Measurements from ENCODE around the gene NDUFA11.

NDUFA11 gene
- total RNA-seq = 21.3 to 27.4 reads per million in 2 donors

- peak; percentile 96 for DNase-seq
These were observed at the start of gene NDUFA11 for GRCh38 chr19:5903624-5904351. Gene NDUFA11 (minus strand): TSS chr19:5903790. CDS start chr19:5903708, 82 bp downstream.

GRCh38 chr19:5953030-5953589 is 49.5 kb upstream of the NDUFA11 start:
- no peak for DNase-seq

DNA sequence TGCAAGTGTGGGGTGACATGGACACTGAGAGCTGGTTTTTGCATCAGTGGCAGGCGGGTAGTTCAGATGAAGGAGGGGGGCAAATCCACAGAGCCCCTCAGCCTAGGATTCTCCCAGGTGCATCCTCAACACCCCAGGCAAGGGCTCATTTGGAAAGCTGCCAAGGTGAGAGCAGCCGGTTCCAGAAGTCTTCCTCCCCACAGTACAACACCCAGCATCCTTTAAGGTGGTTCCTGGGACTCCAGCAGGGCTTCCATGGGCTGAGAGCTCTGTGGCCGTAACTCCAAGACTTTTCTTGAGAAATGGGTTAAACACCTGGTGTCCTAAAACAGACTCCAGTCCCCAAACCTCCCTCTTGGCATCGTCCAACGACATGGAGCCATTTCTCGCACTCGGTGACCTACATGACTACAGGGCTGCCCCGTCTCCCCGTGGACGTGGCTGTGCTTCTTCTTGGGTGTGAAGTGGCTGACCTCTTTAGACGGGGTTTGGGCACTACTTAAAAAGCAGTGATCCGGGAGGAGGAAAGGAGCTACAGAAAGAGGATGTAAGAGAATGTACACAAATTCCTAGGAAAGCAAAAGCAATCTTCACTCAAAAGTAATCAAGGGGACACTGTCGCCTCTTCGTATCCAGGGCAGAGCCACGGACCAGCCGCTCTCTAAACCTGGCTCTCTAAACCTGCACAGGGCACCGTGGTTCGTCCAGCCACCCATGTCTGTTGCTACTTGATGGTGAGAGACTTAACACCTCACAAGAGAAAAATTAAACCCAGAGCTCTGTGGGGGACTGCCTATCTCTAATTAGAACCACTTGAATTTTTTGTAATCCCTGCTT is 48.8 kb upstream of the NDUFA11 start:
- no peak for DNase-seq

DNA sequence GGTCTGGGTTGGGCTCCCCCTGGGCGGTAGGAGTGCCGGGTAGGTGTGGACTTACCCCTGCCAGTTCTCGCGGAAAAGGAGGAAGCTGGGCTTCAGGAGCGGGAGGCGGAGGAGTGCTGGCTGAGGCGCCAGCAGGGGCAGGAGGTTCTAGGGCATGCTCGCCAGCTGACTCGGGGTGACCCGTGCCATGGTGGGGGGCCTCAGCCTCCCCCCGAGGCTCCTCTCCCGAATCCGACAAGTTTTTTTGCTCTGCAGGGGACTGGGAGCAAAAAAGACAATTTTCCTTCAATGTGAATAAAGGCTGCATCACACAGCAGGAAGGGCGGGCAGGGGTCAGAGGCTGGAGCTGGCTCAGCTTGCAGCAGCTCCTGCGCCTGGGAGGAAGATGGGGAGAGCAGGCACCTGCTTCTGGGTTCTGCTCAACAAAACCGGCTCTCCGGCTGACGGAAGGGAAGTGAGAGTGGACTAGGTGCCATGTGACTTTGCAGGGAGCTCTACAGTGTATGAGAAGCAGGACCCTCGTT is 47.8 kb upstream of the NDUFA11 start:
- DNase-seq = no peak

DNA sequence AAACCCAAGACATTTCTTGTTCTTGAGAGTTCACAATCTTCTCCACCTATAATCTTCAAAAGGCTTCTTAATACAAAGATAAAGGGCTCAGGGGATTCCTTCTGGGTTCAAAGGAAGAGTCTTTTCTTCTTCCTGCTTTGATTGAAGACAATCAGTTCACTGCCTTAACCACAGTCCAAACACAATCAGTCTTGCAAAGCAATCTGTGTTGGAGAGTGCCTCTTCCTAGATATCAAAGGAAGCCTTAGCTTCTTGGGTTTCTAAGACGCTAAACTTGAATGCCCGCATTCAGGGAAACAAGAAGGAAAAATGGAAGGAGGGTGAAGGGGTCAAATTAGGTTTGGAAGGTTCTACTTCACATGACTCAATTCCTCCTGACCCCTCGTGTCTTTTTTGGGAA is 47.2 kb upstream of the NDUFA11 start:
- no peak for DNase-seq

- no peak for DNase-seq
These were observed 46.3 kb upstream of the NDUFA11 start for GRCh38 chr19:5949792-5950305.

DNA sequence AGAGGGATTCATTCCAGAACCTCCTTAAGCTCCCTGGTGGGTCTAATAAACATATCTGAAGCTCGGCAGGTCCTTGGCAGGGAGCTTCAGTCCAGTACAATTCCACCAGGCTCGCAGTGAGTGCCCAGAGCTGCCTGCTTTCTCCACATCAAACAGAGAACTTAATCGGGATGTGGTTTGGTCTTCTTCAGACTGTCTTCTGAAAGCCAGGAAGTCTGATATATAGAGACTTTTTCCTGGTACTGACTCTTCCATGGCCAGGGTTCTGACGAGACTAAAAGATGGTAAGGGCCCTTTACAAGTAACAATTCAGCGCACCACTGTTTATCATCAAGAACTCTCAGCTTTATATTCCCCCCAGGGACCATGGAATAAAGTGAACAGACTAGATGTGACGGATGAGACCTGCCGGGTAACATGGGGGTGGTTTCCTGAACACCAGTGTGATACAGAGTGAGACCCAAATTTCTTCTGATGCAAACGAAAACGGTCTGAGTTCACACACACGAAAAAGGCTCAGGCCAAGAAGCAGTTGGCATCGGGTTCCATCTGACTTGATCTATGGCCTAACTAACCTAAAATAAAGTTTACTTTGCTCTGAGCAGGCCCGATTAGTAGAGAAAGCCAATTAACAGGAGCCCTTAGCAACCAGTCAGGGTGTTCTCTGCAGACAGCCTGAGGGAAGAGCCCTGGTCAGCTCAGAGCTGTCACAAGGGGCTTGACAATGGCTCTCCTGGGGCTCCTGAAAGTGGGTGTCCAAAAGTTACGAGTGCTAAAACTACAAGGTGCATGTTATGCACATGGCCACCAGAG is 45.4 kb upstream of the NDUFA11 start:
- DNase-seq = no peak

- no peak for DNase-seq
These were observed 43.8 kb upstream of the NDUFA11 start for GRCh38 chr19:5947435-5947834.

GRCh38 chr19:5943623-5944022 is 40.0 kb upstream of the NDUFA11 start:
- DNase-seq = no peak

DNA sequence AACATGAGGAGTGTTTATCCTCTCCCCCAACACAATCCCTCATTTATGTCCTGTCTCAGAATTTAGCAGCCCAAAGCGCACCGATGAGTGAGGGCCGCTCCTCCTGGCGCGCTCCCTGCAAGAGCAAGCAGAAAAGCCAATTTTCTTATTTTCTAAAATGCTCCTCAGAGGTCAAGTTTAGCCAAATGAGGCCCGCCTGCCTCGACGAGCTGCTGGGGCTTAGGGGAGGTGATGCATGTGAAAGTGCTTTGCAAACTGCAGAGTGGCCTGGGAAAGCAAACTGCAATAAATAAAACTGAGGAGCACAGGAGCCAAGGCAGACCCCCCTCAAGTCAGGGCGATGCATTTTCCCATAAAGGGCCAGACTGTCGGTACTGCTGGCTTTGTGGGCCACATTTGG is 39.5 kb upstream of the NDUFA11 start:
- DNase-seq = no peak

GRCh38 chr19:5941673-5942072 is 38.1 kb upstream of the NDUFA11 start:
- no peak for DNase-seq

DNA sequence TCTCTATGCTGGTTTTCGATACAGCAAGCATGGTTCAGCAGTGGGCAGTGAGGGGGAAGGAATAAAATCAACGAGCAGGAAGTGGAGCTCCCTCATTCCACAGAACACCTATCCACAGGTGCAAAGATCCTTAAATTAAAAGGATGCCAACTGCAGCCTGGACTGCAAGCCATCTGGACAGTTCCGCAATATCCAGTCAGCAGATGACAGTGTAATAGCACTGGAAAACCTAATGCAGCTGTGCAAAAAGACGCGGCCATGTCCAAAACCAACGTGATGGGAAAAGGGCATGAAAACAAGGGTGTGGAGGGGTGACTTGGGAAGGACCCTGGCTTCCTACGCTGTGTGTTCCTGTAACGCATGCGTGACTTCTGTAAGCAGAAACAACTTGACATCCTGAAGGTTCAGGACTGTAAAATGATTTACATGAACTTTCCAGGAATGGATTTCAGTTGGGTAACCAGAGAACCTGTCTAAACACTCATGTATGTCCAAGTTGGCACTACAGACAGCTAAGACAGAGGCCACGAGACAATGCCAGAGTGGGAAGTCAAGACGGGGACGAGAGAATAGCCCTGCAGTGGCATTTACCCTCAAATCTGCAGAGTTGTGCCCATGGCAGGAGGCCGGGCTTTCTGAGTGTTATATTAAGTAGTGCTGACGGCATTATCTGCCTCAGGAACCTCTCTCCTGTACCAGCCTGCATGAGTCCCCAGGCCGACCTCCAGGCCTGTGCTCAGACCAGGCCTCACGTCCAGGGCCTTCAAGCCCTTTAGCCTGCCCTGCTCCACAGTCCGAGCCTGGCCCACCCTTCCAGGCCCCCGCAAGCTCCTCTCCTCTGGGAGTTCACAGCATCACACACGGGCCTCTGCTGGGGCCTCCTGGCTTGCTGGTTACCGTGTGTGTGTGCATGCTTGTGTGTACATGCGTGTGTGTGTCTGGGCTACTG is 36.9 kb upstream of the NDUFA11 start:
- DNase-seq = no peak

DNA sequence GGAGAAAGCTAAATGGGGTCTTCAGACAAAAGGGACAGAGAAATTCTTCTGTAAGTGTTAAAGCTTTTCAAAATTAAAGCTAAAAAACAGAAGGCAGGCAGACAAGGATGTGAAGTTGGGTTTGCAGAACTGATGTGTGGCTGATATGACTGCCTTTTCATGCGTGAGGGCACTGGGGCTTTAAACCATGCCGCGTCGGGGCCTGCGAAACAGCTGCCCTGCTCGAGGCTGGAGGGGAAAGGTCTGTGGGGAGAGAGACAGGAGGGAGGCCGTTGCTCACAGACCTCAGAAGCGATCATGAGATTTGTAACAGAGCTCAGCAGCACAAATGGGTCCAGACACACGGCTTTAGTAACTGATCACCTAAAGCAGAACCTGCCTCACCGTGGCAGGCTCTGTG is 34.0 kb upstream of the NDUFA11 start:
- DNase-seq = no peak

- DNase-seq = no peak
These were observed 32.7 kb upstream of the NDUFA11 start for GRCh38 chr19:5936292-5936592.

DNA sequence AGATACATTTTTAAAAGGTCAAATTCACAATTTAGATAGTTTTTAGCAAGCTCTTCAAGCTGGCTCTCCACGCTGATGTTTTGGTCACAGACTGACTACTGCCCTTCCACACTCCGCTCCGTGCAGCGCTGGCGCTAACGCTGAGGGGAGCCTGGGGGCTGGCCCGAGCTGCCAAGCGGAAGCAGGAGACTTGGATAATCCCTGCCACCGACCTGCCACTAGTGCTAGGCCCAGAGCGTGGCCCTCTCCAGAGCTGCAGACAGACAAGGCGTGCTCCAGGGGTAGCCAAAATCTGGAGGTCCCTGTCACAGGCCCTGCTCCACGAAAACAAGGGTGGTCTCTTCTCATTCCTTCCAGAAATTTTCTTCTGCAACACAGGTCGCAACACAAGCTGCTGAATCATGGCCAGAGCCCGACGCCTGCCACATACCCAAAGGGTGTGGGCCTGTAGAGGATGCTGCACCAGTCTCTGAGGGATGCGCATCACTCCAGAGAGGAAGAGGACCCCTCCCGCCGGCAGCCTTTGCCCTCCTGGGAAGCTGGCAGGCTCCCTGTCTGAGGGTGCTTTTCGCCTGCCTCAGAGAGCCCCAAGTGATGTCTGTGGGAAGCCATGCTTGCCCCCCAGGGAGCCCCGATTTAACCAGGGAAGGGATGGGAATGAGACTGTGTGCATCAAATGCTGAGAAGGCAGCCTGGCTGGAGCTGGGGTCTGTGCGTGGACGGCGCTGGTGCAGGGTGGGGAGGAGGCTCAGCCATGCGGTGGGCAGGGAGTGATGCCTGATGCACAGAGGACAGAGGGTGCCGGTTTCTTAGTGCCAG is 32.1 kb upstream of the NDUFA11 start:
- no peak for DNase-seq

DNA sequence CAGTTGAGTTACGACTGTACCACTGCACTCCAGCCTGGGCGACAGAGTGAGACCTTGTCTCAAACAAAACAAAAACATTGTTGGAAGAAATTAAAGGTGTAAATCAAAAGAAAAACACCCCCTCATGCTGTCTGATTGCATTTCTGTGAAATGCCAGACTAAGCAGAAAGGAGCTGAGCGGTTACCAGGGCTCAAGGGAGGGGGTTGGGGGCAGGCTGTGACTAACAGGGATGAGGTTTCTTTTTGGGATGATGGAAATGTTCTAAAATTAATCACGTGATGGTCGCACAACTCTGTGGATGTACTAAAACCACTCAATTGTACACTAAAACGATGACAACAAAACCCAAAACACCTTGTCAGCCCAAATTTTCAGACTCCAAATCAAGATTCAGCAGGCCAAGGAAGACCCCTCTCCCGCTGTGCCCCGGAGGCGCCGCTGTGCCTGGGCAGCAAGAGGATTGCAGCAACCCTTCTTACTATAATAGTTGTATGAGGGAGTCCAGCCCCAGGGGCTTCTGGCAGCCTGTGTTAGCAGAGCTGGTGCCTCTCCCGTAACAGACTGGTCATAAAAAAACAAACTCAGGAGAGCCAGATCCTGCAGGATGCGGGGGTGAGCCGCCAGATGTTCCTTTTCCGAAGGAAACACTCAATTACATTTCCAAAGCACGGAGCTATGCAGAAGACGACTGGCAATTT is 31.3 kb upstream of the NDUFA11 start:
- no peak for DNase-seq

DNA sequence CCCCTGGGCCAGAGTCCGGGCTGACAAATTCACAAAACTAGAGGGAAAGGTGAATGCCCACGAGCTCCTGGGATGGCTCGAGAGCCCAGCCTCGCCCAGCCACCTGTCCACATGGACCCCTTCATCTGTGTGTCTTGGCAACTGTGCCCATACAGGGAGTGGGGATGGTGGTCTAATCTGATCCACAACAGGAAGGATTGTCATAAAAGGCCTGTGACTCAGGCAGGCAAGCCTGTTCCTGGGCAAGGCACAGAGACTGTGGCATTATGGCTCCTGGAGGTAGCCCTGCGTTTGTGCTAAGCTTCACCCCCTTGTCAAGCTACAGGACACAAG is 30.4 kb upstream of the NDUFA11 start:
- no peak for DNase-seq

GRCh38 chr19:5933391-5934068 is 29.9 kb upstream of the NDUFA11 start:
- no peak for DNase-seq

DNA sequence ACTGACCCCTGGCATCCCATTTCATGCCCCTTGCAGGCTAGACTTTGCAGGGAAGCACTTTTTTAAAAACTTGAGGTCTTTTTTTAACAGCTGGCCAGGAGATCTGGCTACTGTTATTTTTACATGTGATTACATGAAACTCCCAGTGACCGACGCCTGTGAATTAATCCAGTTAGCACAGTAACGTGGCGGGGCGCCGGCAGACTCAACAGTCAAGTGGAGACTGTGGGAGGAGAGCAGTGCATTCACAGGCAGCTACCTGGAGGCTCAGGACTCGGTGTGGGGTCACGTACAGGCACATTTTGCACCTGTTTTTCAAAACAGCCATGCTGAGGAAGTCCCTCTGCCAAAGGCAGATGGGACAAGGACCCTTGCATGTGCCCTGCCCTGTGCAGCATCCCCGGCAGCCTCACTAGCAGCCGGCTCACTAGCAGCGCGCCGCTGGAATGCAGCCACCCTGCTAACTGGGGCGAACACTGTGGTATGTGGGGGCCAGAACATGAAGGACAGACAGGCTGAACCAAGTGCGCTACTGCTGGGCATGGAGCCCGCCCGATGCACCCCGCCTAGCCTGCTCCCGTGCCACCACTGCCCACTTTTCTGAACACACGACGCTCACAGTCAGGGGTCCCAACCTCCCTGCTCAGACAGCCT is 29.1 kb upstream of the NDUFA11 start:
- DNase-seq = no peak
